ENCODE results near the gene TSTD1.
A peak's percentile ranks its signal among the peaks of the same experiment; 100 is the strongest.

Gene TSTD1

DNA sequence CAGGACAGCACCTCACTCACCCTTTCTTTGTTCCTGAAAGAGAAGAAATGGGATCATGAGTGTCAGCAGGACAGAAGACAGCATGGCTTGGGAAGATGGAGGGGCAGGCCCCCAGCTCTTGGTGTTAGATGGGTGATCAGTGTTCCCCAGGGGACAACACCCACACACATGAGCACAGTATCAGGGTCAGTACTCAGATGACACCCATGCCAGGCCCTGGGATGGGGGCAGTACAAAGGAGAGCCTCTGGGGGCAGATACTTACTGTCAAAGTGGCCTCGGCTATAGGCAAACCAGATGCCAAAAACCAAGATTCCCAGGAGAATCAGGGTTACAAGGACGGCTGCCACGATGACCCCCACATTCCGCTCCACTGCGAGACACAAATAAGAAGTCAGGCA lies 39.4 kb downstream of the TSTD1 start:
- Histone ChIP-seq H3K14ac (ENCODE audit: low read length in 2 of 2) (no peak overlapping the region), H2AK5ac (ENCODE audit: low read length, severe bottlenecking) (no peak overlapping the region), H3K4me3 (ENCODE audit: insufficient read depth in 1 of 2, low read depth in 1 of 2, low read length in 2 of 2) (no peak overlapping the region), H3K36me3 (ENCODE audit: control insufficient read depth in 1 of 2, insufficient read depth in 2 of 2, low read depth in 1 of 2, low read length in 2 of 2) (peaks cover 0 to 27% of the 10 kb centered on the region in 2 experiments), H3K79me1 (replicated peaks; ENCODE audit: low read length, poor library complexity, severe bottlenecking) (peaks cover under 1% of the 10 kb centered on the region), H2AFZ (ENCODE audit: low read depth, low read length) (no peak overlapping the region), H3K9me3 (ENCODE audit: control insufficient read depth, low read length) (no peaks in the 10 kb centered on the region), H3K27me3 (ENCODE audit: control insufficient read depth in 1 of 2, insufficient read depth in 1 of 2, low read length in 2 of 2) (peaks cover 0 to 5% of the 10 kb centered on the region in 2 experiments), H3K18ac (ENCODE audit: low read depth in 1 of 2, low read length in 2 of 2) (no peak overlapping the region), H2BK15ac (ENCODE audit: low read depth, poor library complexity, severe bottlenecking) (no peak overlapping the region), H4K8ac (ENCODE audit: low read length) (no peak overlapping the region), H3K4ac (ENCODE audit: low read depth in 1 of 2, low read length in 2 of 2) (no peak overlapping the region), H4K91ac (ENCODE audit: low read length) (no peak overlapping the region), H2BK120ac (ENCODE audit: low read depth, low read length) (no peak overlapping the region), H3K23ac (ENCODE audit: low read length in 2 of 2) (no peak overlapping the region), H3K4me2 (ENCODE audit: low read length, poor library complexity, severe bottlenecking) (no peak overlapping the region), H3K4me1 (ENCODE audit: control insufficient read depth, insufficient read depth, low read depth, low read length) (peaks cover 2% of the 10 kb centered on the region), H3K27ac (ENCODE audit: low read length, poor library complexity, severe bottlenecking) (no peak overlapping the region), H2BK5ac (ENCODE audit: low read depth, low read length, poor library complexity, severe bottlenecking) (no peak overlapping the region), H2BK12ac (ENCODE audit: low read length in 2 of 2) (no peak overlapping the region), H3K9ac (ENCODE audit: low read length) (no peak overlapping the region)
- WGBS: 94% methylated on average over 5 of the region's 5 CpGs
- DNase-seq: no peak

DNA sequence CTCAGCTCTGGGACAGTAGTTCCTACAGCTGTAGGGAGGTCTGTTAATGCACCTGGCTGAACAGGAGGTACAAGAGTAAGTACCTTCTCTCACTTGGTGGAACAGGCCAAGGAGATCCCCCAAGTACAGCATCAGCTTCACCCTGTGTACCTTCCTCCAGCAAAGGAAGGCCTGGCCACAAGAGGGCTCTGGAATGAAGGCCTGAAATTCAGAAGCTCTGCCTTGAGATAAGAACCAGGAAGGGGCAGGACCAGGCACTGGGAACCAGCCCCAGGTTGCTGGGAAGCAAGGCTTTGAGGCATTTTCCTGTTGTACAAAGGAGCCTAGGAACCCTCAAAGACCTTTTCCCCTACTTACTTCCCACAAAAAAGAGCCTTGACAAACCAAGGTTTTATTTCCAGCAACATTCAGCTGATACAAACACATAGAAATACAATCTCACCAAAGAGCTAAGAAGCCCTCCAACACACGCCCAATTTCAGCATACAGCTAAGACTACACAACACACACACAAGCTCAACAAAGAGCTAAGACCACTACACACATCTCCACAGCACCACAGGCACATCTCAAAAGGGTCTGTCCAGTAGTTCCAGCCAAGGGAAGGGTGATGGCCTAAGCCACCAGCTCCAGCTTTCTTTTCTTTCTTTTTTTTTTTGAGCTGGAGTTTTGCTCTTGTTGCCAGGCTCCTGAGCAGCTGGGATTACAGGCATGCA lies 41.3 kb downstream of the TSTD1 start:
- peaks cover 0 to 27% of the 10 kb centered on the region in 2 experiments for H3K36me3 ChIP-seq (ENCODE audit: control insufficient read depth in 1 of 2, insufficient read depth in 2 of 2, low read depth in 1 of 2, low read length in 2 of 2)
- no peak overlapping the region for H3K18ac ChIP-seq (ENCODE audit: low read depth in 1 of 2, low read length in 2 of 2)
- no peak overlapping the region for H3K23ac ChIP-seq (ENCODE audit: low read length in 2 of 2)
- no peak overlapping the region for H2BK5ac ChIP-seq (ENCODE audit: low read depth, low read length, poor library complexity, severe bottlenecking)
- H3K79me1 ChIP-seq (replicated peaks; ENCODE audit: low read length, poor library complexity, severe bottlenecking): no peaks in the 10 kb centered on the region
- peak overlapping the region; percentile 74 for H4K8ac ChIP-seq (ENCODE audit: low read length)
- H3K9ac ChIP-seq (ENCODE audit: low read length): no peak overlapping the region
- H3K4ac ChIP-seq (ENCODE audit: low read depth in 1 of 2, low read length in 2 of 2): no peak overlapping the region
- no peak overlapping the region for H4K91ac ChIP-seq (ENCODE audit: low read length)
- DNase-seq: peak; percentile 74
- H3K4me1 ChIP-seq (ENCODE audit: control insufficient read depth, insufficient read depth, low read depth, low read length): peaks cover 2% of the 10 kb centered on the region
- no peak overlapping the region for H2AFZ ChIP-seq (ENCODE audit: low read depth, low read length)
- 90% methylated on average over 1 of the region's 1 CpG for WGBS
- H3K4me3 ChIP-seq (ENCODE audit: insufficient read depth in 1 of 2, low read depth in 1 of 2, low read length in 2 of 2): no peak overlapping the region
- no peak overlapping the region for H3K27ac ChIP-seq (ENCODE audit: low read length, poor library complexity, severe bottlenecking)
- no peak overlapping the region for H2AK5ac ChIP-seq (ENCODE audit: low read length, severe bottlenecking)
- H3K14ac ChIP-seq (ENCODE audit: low read length in 2 of 2): no peak overlapping the region
- H2BK12ac ChIP-seq (ENCODE audit: low read length in 2 of 2): no peak overlapping the region
- H3K4me2 ChIP-seq (ENCODE audit: low read length, poor library complexity, severe bottlenecking): no peak overlapping the region
- H3K27me3 ChIP-seq (ENCODE audit: control insufficient read depth in 1 of 2, insufficient read depth in 1 of 2, low read length in 2 of 2): peaks cover 0 to 5% of the 10 kb centered on the region in 2 experiments
- no peak overlapping the region for H2BK120ac ChIP-seq (ENCODE audit: low read depth, low read length)
- H2BK15ac ChIP-seq (ENCODE audit: low read depth, poor library complexity, severe bottlenecking): no peak overlapping the region
- H3K9me3 ChIP-seq (ENCODE audit: control insufficient read depth, low read length): no peaks in the 10 kb centered on the region

DNA sequence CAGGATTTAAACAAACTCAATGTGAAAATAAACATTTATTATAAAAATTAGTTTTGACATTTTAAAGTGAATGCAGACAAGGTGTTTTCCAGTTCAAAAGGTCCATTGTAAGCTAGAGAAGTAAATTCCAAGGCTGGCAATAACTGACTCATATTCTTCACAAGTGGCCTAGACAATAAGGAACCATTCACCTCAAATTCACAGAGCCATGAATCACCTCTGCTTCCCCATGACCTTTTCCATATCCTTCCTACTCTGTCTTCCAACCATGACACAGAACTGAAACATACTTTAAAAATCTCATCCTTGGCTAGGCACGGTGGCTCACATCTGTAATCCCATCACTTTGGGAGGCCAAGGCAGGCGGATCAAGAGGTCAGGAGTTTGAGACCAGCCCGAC lies 42.6 kb downstream of the TSTD1 start:
- Histone ChIP-seq H3K4ac (ENCODE audit: low read depth in 1 of 2, low read length in 2 of 2) (no peak overlapping the region), H2BK15ac (ENCODE audit: low read depth, poor library complexity, severe bottlenecking) (no peak overlapping the region), H2AK5ac (ENCODE audit: low read length, severe bottlenecking) (no peak overlapping the region), H4K91ac (ENCODE audit: low read length) (no peak overlapping the region), H3K9ac (ENCODE audit: low read length) (no peak overlapping the region), H3K4me1 (ENCODE audit: control insufficient read depth, insufficient read depth, low read depth, low read length) (peaks cover 2% of the 10 kb centered on the region), H2BK5ac (ENCODE audit: low read depth, low read length, poor library complexity, severe bottlenecking) (no peak overlapping the region), H3K27me3 (ENCODE audit: control insufficient read depth in 1 of 2, insufficient read depth in 1 of 2, low read length in 2 of 2) (peaks cover 0 to 5% of the 10 kb centered on the region in 2 experiments), H3K18ac (ENCODE audit: low read depth in 1 of 2, low read length in 2 of 2) (no peak overlapping the region), H3K27ac (ENCODE audit: low read length, poor library complexity, severe bottlenecking) (no peak overlapping the region), H3K36me3 (ENCODE audit: control insufficient read depth in 1 of 2, insufficient read depth in 2 of 2, low read depth in 1 of 2, low read length in 2 of 2) (peaks cover 0 to 27% of the 10 kb centered on the region in 2 experiments), H2AFZ (ENCODE audit: low read depth, low read length) (no peak overlapping the region), H3K4me2 (ENCODE audit: low read length, poor library complexity, severe bottlenecking) (no peak overlapping the region), H2BK120ac (ENCODE audit: low read depth, low read length) (no peak overlapping the region), H3K79me1 (replicated peaks; ENCODE audit: low read length, poor library complexity, severe bottlenecking) (no peaks in the 10 kb centered on the region), H4K8ac (ENCODE audit: low read length) (no peak overlapping the region), H3K4me3 (ENCODE audit: insufficient read depth in 1 of 2, low read depth in 1 of 2, low read length in 2 of 2) (no peak overlapping the region), H3K9me3 (ENCODE audit: control insufficient read depth, low read length) (no peaks in the 10 kb centered on the region), H3K23ac (ENCODE audit: low read length in 2 of 2) (no peak overlapping the region), H2BK12ac (ENCODE audit: low read length in 2 of 2) (no peak overlapping the region), H3K14ac (ENCODE audit: low read length in 2 of 2) (no peak overlapping the region)
- DNase-seq: peak; percentile 13
- 62% methylated on average over 3 of the region's 3 CpGs for WGBS

DNA sequence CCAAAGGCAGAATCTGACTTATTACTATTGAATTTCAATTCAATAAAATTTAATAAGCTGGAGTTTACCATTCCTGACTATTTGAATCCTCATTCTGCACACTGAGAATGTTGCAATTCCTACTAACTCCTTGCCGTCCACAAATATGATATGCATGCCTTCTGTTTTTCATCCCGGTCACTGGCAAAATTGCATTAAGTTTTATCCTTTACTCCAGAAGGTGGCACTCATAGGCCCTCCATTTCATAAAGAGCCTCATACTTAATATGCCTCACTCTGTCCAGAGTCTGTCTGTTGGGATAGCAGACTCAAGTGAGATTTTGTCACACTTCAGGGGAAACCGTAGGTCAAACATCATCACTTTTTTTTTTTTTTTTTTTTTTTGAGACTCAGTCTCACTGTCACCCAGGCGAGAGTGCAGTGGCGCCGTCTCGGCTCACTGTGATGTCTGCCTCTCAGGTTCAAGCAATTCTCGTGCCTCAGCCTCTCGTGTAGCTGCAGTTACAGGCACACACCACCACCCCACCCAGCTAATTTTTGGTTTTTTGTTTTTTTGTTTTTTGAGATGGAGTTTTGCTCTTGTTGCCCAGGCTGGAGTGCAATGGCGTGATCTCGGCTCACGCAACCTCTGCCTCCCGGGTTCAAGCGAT lies 45.1 kb downstream of the TSTD1 start:
- Histone ChIP-seq H3K9me3 (ENCODE audit: control insufficient read depth, low read length) (no peaks in the 10 kb centered on the region), H2AK5ac (ENCODE audit: low read length, severe bottlenecking) (no peak overlapping the region), H4K8ac (ENCODE audit: low read length) (no peak overlapping the region), H3K23ac (ENCODE audit: low read length in 2 of 2) (no peak overlapping the region), H2BK15ac (ENCODE audit: low read depth, poor library complexity, severe bottlenecking) (no peak overlapping the region), H3K4ac (ENCODE audit: low read depth in 1 of 2, low read length in 2 of 2) (no peak overlapping the region), H3K4me3 (ENCODE audit: insufficient read depth in 1 of 2, low read depth in 1 of 2, low read length in 2 of 2) (no peak overlapping the region), H2BK12ac (ENCODE audit: low read length in 2 of 2) (no peak overlapping the region), H3K27ac (ENCODE audit: low read length, poor library complexity, severe bottlenecking) (no peak overlapping the region), H3K4me2 (ENCODE audit: low read length, poor library complexity, severe bottlenecking) (no peak overlapping the region), H2AFZ (ENCODE audit: low read depth, low read length) (no peak overlapping the region), H3K18ac (ENCODE audit: low read depth in 1 of 2, low read length in 2 of 2) (no peak overlapping the region), H3K9ac (ENCODE audit: low read length) (no peak overlapping the region), H2BK120ac (ENCODE audit: low read depth, low read length) (no peak overlapping the region), H3K14ac (ENCODE audit: low read length in 2 of 2) (no peak overlapping the region), H3K36me3 (ENCODE audit: control insufficient read depth in 1 of 2, insufficient read depth in 2 of 2, low read depth in 1 of 2, low read length in 2 of 2) (peaks cover 0 to 7% of the 10 kb centered on the region in 2 experiments), H2BK5ac (ENCODE audit: low read depth, low read length, poor library complexity, severe bottlenecking) (no peak overlapping the region), H3K27me3 (ENCODE audit: control insufficient read depth in 1 of 2, insufficient read depth in 1 of 2, low read length in 2 of 2) (no peaks in the 10 kb centered on the region), H3K79me1 (replicated peaks; ENCODE audit: low read length, poor library complexity, severe bottlenecking) (no peaks in the 10 kb centered on the region), H3K4me1 (ENCODE audit: control insufficient read depth, insufficient read depth, low read depth, low read length) (peaks cover 2% of the 10 kb centered on the region), H4K91ac (ENCODE audit: low read length) (no peak overlapping the region)
- DNase-seq: peak; percentile 56
- 77% methylated on average over 8 of the region's 14 CpGs for WGBS
